Measurements from ENCODE around the gene GSTP1.
A peak's percentile ranks its signal among the peaks of the same experiment; 100 is the strongest.

GSTP1 gene

GRCh38 chr11:67583247-67584204 lies at the start of gene GSTP1:
TSS of gene GSTP1 (plus strand) at chr11:67583812. CDS start at chr11:67583844, 32 bp downstream.
- peak; percentile 93 for DNase-seq (ENCODE audit: low spot score)
- in situ Hi-C loops (cut with MboI; ENCODE audit: low sequenced_read_pairs, unreplicated experiment) = no loop called here
- TF ChIP-seq, protein P1, sequence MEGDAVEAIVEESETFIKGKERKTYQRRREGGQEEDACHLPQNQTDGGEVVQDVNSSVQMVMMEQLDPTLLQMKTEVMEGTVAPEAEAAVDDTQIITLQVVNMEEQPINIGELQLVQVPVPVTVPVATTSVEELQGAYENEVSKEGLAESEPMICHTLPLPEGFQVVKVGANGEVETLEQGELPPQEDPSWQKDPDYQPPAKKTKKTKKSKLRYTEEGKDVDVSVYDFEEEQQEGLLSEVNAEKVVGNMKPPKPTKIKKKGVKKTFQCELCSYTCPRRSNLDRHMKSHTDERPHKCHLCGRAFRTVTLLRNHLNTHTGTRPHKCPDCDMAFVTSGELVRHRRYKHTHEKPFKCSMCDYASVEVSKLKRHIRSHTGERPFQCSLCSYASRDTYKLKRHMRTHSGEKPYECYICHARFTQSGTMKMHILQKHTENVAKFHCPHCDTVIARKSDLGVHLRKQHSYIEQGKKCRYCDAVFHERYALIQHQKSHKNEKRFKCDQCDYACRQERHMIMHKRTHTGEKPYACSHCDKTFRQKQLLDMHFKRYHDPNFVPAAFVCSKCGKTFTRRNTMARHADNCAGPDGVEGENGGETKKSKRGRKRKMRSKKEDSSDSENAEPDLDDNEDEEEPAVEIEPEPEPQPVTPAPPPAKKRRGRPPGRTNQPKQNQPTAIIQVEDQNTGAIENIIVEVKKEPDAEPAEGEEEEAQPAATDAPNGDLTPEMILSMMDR (IDR thresholded peaks at IDR 0.05; ENCODE audit: borderline replicate concordance, control extremely low read depth, extremely low read depth, insufficient read depth, missing control alignments) = peak; percentile 74

DNA sequence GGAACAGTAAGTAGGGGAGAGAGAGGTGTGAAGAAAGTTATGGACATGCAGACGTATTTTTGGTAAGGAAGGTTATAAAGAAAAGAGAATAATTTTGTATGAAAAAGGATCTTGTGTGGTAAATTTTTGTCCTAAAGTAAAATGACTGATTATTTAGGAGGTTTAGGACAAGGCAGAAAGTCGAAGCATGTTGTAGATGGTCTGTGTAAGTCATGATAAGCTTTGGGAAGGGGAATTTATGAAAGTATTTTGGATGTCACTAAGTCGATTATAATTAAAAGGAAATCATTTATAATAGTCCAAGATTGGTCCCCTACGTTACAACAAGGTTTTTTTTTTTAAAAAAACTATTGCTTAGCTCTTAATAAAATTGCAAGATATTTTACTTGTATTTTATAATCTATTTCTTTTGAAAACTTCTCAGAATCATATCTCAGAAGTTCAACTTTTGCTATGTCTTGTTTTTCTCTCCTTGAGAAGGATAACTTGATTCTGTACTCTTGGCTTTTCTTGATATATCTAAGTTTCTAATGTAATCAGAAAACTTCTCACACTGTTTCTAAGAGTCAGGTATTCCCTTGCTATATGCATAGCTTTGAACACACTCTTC lies 49.4 kb upstream of the GSTP1 start:
- TF ChIP-seq, protein P1 (IDR thresholded peaks at IDR 0.05; ENCODE audit: borderline replicate concordance, control extremely low read depth, extremely low read depth, insufficient read depth, missing control alignments) = no peak

GRCh38 chr11:67535561-67535960 lies 48.1 kb upstream of the GSTP1 start:
- in situ Hi-C loops (cut with MboI; ENCODE audit: low sequenced_read_pairs, unreplicated experiment) = no loop called here
- DNase-seq (ENCODE audit: low spot score) = no peak
- TF ChIP-seq, protein P1 (IDR thresholded peaks at IDR 0.05; ENCODE audit: borderline replicate concordance, control extremely low read depth, extremely low read depth, insufficient read depth, missing control alignments) = no peak

More for the DNA sequence above, 49.4 kb upstream of the GSTP1 start:
- in situ Hi-C loops (cut with MboI; ENCODE audit: low sequenced_read_pairs, unreplicated experiment) = no loop called here
- no peak for DNase-seq (ENCODE audit: low spot score)

GRCh38 chr11:67538306-67538705 lies 45.3 kb upstream of the GSTP1 start:
- no peak for DNase-seq (ENCODE audit: low spot score)
- in situ Hi-C loops (cut with MboI; ENCODE audit: low sequenced_read_pairs, unreplicated experiment) = no loop called here
- TF ChIP-seq, protein P1 (IDR thresholded peaks at IDR 0.05; ENCODE audit: borderline replicate concordance, control extremely low read depth, extremely low read depth, insufficient read depth, missing control alignments) = no peak

- DNase-seq (ENCODE audit: low spot score) = no peak
- in situ Hi-C loops (cut with MboI; ENCODE audit: low sequenced_read_pairs, unreplicated experiment) = no loop called here
- TF ChIP-seq, protein P1 (IDR thresholded peaks at IDR 0.05; ENCODE audit: borderline replicate concordance, control extremely low read depth, extremely low read depth, insufficient read depth, missing control alignments) = no peak
These were observed 44.6 kb upstream of the GSTP1 start for GRCh38 chr11:67538823-67539505.

DNA sequence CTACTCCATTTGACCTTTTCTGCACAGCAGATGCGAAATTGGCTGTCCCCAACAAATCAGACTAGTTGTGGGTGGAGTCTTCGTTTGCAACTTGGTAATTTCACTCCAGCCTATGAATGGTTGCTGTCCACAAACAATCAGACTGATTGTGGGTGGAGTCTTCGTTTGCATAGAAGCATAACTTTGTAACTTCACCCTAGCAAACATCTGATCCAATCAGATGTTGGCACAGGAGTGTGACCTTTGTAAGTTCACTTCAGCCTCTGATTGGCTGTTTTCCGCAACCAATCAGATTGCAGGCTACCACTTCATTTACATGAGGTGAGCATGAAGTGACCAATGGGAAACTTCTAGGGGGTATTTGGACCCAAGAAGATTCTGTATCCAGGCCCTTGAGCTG lies 44.1 kb upstream of the GSTP1 start:
- no peak for DNase-seq (ENCODE audit: low spot score)
- in situ Hi-C loops (cut with MboI; ENCODE audit: low sequenced_read_pairs, unreplicated experiment) = no loop called here
- TF ChIP-seq, protein P1 (IDR thresholded peaks at IDR 0.05; ENCODE audit: borderline replicate concordance, control extremely low read depth, extremely low read depth, insufficient read depth, missing control alignments) = no peak

Measured in GM13976 (cell line).